Measurements from ENCODE around the gene PRDM16. TPM values are rescaled to one million over a fixed set of nuclear protein-coding genes. Genes with fewer than 3 reads are reported as not detected.

PRDM16 gene
- total RNA-seq, 4 donors from 2014 or later: 0.19 to 1.6 (median 0.36) TPM

DNA sequence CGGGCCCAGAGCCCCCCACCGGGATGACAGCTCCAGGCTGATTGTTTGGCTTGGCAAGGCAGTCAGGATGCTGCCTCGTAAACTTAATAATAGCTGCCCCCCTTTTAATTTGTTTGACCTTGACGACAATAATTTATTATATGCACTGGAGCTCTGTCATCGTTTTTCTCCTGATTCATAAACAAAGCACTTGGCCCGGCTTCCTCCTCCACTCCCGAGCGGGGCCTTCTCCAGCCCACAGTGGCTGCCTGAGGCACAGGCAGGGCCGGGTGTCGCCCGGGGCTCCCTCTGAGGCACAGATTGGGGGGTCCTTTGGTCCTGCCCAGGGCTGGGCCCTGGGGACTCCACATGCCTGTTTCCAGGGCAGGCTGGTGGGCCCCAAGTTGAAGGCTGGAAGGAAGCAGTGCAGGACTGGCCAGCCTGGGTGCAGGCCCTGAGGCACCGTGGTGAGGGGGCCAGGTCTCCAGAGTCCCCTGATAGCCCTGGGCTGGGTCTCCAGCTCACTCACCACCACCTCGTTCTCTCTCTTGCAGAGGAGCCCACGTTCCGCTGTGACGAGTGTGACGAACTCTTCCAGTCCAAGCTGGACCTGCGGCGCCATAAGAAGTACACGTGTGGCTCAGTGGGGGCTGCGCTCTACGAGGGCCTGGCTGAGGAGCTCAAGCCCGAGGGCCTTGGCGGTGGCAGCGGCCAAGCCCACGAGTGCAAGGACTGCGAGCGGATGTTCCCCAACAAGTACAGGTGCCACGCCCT, 333.4 kb downstream of the PRDM16 start:
- DNase-seq (ENCODE audit: low spot score in 2 of 2): no peak
- WGBS: 36% methylated on average over 20 of the region's 29 CpGs
- Histone ChIP-seq H3K36me3 (no peaks in the 10 kb centered on the region), H3K4me3 (no peak overlapping the region), H3K27ac (no peak overlapping the region), H3K27me3 (peaks cover 64% of the 10 kb centered on the region), H3K9me3 (no peaks in the 10 kb centered on the region), H3K4me1 (peaks cover 18% of the 10 kb centered on the region)
- TF ChIP-seq EP300 (IDR thresholded peaks at IDR 0.05): no peak
- no peak for TF ChIP-seq POLR2AphosphoS5 (IDR thresholded peaks at IDR 0.05)
- TF ChIP-seq POLR2A (IDR thresholded peaks at IDR 0.05): no peak
- TF ChIP-seq, protein P1, sequence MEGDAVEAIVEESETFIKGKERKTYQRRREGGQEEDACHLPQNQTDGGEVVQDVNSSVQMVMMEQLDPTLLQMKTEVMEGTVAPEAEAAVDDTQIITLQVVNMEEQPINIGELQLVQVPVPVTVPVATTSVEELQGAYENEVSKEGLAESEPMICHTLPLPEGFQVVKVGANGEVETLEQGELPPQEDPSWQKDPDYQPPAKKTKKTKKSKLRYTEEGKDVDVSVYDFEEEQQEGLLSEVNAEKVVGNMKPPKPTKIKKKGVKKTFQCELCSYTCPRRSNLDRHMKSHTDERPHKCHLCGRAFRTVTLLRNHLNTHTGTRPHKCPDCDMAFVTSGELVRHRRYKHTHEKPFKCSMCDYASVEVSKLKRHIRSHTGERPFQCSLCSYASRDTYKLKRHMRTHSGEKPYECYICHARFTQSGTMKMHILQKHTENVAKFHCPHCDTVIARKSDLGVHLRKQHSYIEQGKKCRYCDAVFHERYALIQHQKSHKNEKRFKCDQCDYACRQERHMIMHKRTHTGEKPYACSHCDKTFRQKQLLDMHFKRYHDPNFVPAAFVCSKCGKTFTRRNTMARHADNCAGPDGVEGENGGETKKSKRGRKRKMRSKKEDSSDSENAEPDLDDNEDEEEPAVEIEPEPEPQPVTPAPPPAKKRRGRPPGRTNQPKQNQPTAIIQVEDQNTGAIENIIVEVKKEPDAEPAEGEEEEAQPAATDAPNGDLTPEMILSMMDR (IDR thresholded peaks at IDR 0.05): no peak

DNA sequence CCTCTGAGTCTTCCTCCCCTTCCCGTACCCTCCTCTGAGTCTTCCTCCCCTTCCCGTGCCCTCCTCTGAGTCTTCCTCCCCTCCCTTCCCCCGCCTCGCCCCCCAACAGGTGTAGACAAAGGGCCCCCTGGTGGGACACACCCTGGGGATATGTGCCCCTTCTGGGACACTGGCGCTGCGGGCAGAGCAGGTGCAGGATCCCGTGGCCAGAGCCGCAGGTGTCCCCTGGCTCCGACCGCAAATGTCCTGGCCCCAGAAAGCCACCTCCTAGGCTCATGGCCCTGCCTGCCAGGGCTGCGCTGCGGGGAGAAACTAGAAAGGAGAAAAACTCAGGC, 334.0 kb downstream of the PRDM16 start:
- DNase-seq (ENCODE audit: low spot score in 2 of 2): no peak

DNA sequence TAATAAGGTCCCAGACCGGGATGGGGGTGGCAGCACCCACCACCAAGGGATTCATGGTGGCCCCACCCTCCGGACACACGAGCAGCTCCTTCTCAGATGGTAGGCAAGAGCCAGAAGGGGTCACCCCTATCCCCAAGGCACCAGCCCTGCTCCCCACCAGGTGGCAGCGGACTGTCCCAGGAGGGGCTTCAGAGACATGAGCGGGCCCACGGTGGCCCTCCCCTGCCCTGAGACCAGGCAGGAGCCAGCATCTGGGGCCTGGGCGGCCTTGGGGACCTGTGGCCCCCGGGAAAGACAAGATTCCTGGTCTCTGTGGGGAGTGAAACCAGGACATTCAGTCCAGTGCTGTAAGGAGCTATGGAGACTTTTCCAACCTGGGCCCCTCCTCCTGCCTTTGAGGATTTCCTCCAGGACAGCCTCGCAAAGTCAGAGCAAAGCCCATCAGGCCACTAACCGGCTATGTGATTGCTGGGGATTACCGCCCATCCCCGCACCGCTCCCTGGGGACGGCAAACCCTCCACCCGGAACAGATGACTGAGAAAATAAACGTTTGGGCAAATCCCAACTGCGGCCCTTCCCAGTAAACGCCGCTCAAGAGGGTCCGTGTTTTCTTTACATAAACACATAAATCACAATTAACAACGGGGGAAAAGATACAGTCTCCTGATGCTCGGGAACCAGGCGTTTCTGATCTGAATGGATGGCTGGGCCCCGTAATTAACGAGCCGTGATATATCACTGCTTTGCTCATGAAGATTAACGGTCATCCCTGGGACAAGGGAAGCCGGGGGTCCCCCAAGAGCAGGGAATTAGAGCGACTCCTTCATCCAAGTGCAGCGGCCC, 334.6 kb downstream of the PRDM16 start:
- TF ChIP-seq EP300 (IDR thresholded peaks at IDR 0.05) (no peak), POLR2AphosphoS5 (IDR thresholded peaks at IDR 0.05) (no peak), POLR2A (IDR thresholded peaks at IDR 0.05) (no peak)
- TF ChIP-seq, protein P1 (IDR thresholded peaks at IDR 0.05): no peak

More for the DNA sequence above, 334.0 kb downstream of the PRDM16 start:
- Histone ChIP-seq H3K36me3 (no peaks in the 10 kb centered on the region), H3K9me3 (no peaks in the 10 kb centered on the region), H3K4me1 (peaks cover 18% of the 10 kb centered on the region), H3K27ac (no peak overlapping the region), H3K27me3 (peaks cover 61% of the 10 kb centered on the region), H3K4me3 (no peak overlapping the region)
- TF ChIP-seq, protein P1 (IDR thresholded peaks at IDR 0.05): no peak
- TF ChIP-seq EP300 (IDR thresholded peaks at IDR 0.05): no peak
- no peak for TF ChIP-seq POLR2A (IDR thresholded peaks at IDR 0.05)
- no peak for TF ChIP-seq POLR2AphosphoS5 (IDR thresholded peaks at IDR 0.05)
- WGBS: 55% methylated on average over 6 of the region's 12 CpGs

DNA sequence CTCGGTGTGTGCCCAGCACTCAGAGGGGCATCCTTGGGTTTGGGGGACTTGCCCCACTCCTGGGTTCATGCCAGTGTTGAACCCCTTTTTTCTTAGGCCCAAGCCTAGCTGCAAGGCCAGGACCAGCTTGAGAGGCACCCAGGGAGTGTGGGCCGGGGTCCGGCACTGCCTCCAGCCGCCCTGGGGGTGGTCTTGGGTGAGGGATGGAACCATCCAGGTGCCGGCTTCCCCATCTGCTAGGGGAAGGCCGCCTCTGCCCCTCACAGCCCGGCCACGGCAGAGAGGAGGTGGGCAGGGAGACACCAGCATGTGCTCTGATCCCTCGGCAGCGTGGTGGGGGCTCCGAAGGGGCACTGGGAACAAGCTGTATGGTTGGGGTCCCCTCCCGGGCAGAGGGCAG, 335.3 kb downstream of the PRDM16 start:
- Histone ChIP-seq H3K36me3 (no peaks in the 10 kb centered on the region), H3K27me3 (peaks cover 55% of the 10 kb centered on the region), H3K9me3 (no peaks in the 10 kb centered on the region), H3K4me1 (peaks cover 18% of the 10 kb centered on the region), H3K27ac (no peak overlapping the region), H3K4me3 (no peak overlapping the region)
- no peak for DNase-seq (ENCODE audit: low spot score in 2 of 2)
- 100% methylated on average over 2 of the region's 12 CpGs for WGBS
- no peak for TF ChIP-seq POLR2AphosphoS5 (IDR thresholded peaks at IDR 0.05)
- TF ChIP-seq, protein P1 (IDR thresholded peaks at IDR 0.05): no peak
- TF ChIP-seq POLR2A (IDR thresholded peaks at IDR 0.05): no peak
- no peak for TF ChIP-seq EP300 (IDR thresholded peaks at IDR 0.05)

More for the DNA sequence above, 334.6 kb downstream of the PRDM16 start:
- Histone ChIP-seq H3K4me1 (peaks cover 18% of the 10 kb centered on the region), H3K36me3 (no peaks in the 10 kb centered on the region), H3K4me3 (no peak overlapping the region), H3K27ac (no peak overlapping the region), H3K9me3 (no peaks in the 10 kb centered on the region), H3K27me3 (peaks cover 56% of the 10 kb centered on the region)
- no peak for DNase-seq (ENCODE audit: low spot score in 2 of 2)
- 76% methylated on average over 16 of the region's 30 CpGs for WGBS

DNA sequence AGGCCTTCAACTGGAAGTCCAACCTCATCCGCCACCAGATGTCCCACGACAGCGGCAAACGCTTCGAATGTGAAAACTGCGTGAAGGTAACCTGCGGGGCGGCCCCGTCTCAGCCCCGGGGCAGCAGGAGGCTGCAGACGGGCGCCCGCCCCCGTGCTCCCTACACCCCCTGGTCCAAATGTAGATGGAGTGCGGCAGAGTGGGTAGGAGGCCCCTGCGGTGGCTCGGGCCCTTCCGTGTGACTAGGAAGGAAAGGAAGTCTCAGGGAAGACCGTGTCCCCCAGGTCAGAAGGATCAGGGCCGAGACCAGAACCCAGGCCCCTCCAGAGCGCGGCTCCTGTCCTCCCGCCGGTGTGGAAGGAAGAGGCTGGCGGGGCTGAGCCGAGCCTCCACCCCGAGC, 335.8 kb downstream of the PRDM16 start:
- no peak for DNase-seq (ENCODE audit: low spot score in 2 of 2)
- WGBS: 81% methylated on average over 19 of the region's 27 CpGs
- H3K4me1 ChIP-seq: peaks cover 18% of the 10 kb centered on the region
- no peaks in the 10 kb centered on the region for H3K9me3 ChIP-seq
- H3K27me3 ChIP-seq: peaks cover 57% of the 10 kb centered on the region
- TF ChIP-seq POLR2A (IDR thresholded peaks at IDR 0.05) (no peak), EP300 (IDR thresholded peaks at IDR 0.05) (no peak)
- H3K4me3 ChIP-seq: no peak overlapping the region
- no peak overlapping the region for H3K27ac ChIP-seq
- H3K36me3 ChIP-seq: no peaks in the 10 kb centered on the region
